SK-N-SH (cell line): Measurements from ENCODE around the gene LPO. TPM values are rescaled to one million over a fixed set of nuclear protein-coding genes. Genes with fewer than 3 reads are reported as not detected.
A peak's percentile ranks its signal among the peaks of the same experiment; 100 is the strongest.

ENCODE experiments used
- CTCF ChIA-PET: fragments of 300-600, 350-600 bp; formaldehyde crosslinking; extraction: SDS; loops from one replicate; lab custom pipeline; 2021; lab: Yijun Ruan, JAX
- POLR2A ChIA-PET: fragments of 350-600 bp; sonication (Branson Sonifier 250); formaldehyde crosslinking; extraction: SDS; loops from one replicate; lab custom pipeline; 2020; ENCODE audit warnings: antibody characterized with exemption, inconsistent platforms; lab: Yijun Ruan, JAX
- DNase-seq: peaks from one replicate; pipeline ENCODE4 v3.0.0; 2012
- H2AFZ ChIP-seq: fragments of 200-600 bp; sonication (generic); 2 replicates; pipeline ENCODE4 v1.8.1; 2016; ENCODE audit warnings: antibody characterized with exemption, mild to moderate bottlenecking, low read depth
- H3F3A ChIP-seq: fragments of 200-600 bp; sonication (generic); replicated peaks from 2 replicates; pipeline ENCODE3; 2016; ENCODE audit warnings: antibody characterized with exemption, mild to moderate bottlenecking; ENCODE audit not compliant: insufficient read depth
- H3K27ac ChIP-seq, 2 experiments: fragments of 200-500 bp in 1 of 2; fragments of 200-600 bp in 1 of 2; sonication (Bioruptor generic) in 1 of 2; sonication (generic), shearing (Covaris generic) in 1 of 2; 2 replicates each; pipeline versions ENCODE4 v1.5.1 to v1.6.1; 2014 to 2016; ENCODE audit warnings: low read depth in 2 of 2, inconsistent platforms in 1 of 2, low read length in 1 of 2, mild to moderate bottlenecking in 1 of 2, mixed read lengths in 1 of 2
- H3K27me3 ChIP-seq: fragments of 200-600 bp; sonication (generic), shearing (Covaris generic); 2 replicates; pipeline ENCODE4 v1.6.1; 2016; ENCODE audit warnings: mixed run types; ENCODE audit not compliant: insufficient read depth
- H3K36me3 ChIP-seq, 2 experiments: fragments of 200-500 bp in 1 of 2; fragments of 200-600 bp in 1 of 2; sonication (Bioruptor generic) in 1 of 2; sonication (generic) in 1 of 2; replicated peaks in 1 of 2; 2 replicates each; pipeline versions ENCODE3 to v1.5.1; 2014 to 2016; ENCODE audit warnings: low read length in 1 of 2, mild to moderate bottlenecking in 1 of 2; ENCODE audit not compliant: insufficient read depth in 2 of 2, control insufficient read depth in 1 of 2
- H3K4me1 ChIP-seq, 2 experiments: fragments of 200-500 bp in 1 of 2; fragments of 200-600 bp in 1 of 2; sonication (Bioruptor generic) in 1 of 2; sonication (generic), shearing (Covaris generic) in 1 of 2; 2 replicates each; pipeline versions ENCODE4 v1.5.1 to v1.6.1; 2014 to 2016; ENCODE audit warnings: low read depth in 1 of 2, low read length in 1 of 2, mixed run types in 1 of 2; ENCODE audit not compliant: insufficient read depth in 2 of 2, control insufficient read depth in 1 of 2
- H3K4me2 ChIP-seq: fragments of 200-600 bp; sonication (generic), shearing (Covaris generic); 2 replicates; pipeline ENCODE4 v1.6.1; 2017; ENCODE audit warnings: mixed run types
- H3K4me3 ChIP-seq, 2 experiments: fragments of 200-500 bp in 1 of 2; fragments of 200-600 bp in 1 of 2; sonication (Bioruptor generic) in 1 of 2; sonication (generic), shearing (Covaris generic) in 1 of 2; 2 replicates each; pipeline versions ENCODE4 v1.5.1 to v1.8.1; 2014 to 2016; ENCODE audit warnings: low read depth in 2 of 2, inconsistent platforms in 1 of 2, low read length in 1 of 2, mild to moderate bottlenecking in 1 of 2, mixed read lengths in 1 of 2, moderate library complexity in 1 of 2
- H3K79me2 ChIP-seq: fragments of 200-600 bp; sonication (generic); 2 replicates; pipeline ENCODE4 v1.8.1; 2017; ENCODE audit warnings: mild to moderate bottlenecking; ENCODE audit not compliant: insufficient read depth
- H3K9ac ChIP-seq: fragments of 200-600 bp; sonication (generic); 2 replicates; pipeline ENCODE4 v1.6.1; 2017; ENCODE audit warnings: mixed run types
- H3K9me2 ChIP-seq: fragments of 200-600 bp; sonication (generic); 2 replicates; pipeline ENCODE4 v1.6.1; 2017; ENCODE audit warnings: mixed run types
- H3K9me3 ChIP-seq: fragments of 200-600 bp; sonication (generic); 2 replicates; pipeline ENCODE4 v1.6.1; 2017; ENCODE audit warnings: mixed run types, mild to moderate bottlenecking, moderate library complexity
- H4K20me1 ChIP-seq: fragments of 200-600 bp; sonication (generic); 2 replicates; pipeline ENCODE4 v1.6.1; 2017; ENCODE audit warnings: mild to moderate bottlenecking, mixed run types; ENCODE audit not compliant: insufficient read depth
- CHD2 ChIP-seq: fragments of 150-350 bp; IDR thresholded peaks from 2 replicates; pipeline ENCODE4 v1.6.1; 2018; ENCODE audit warnings: low read length; ENCODE audit not compliant: partially characterized antibody
- EP300 ChIP-seq, 2 experiments: IDR thresholded peaks; 2 replicates each; pipeline versions ENCODE4 v1.4.0 to v1.6.1; 2012; ENCODE audit warnings: borderline replicate concordance in 1 of 2, low read depth in 1 of 2, low read length in 1 of 2
- FOSL2 ChIP-seq: IDR thresholded peaks from 2 replicates; pipeline ENCODE4 v1.4.0; 2012; ENCODE audit warnings: low read depth, mild to moderate bottlenecking, moderate library complexity, borderline replicate concordance
- FOXM1 ChIP-seq: IDR thresholded peaks from 2 replicates; pipeline ENCODE4 v1.4.0; 2012; ENCODE audit warnings: low read depth, mild to moderate bottlenecking
- GABPA ChIP-seq: IDR thresholded peaks from 2 replicates; pipeline ENCODE4 v1.4.0; 2012; ENCODE audit warnings: low read depth, mild to moderate bottlenecking
- MEF2A ChIP-seq: IDR thresholded peaks from 2 replicates; pipeline ENCODE4 v1.4.0; 2012; ENCODE audit warnings: low read depth, borderline replicate concordance
- MXI1 ChIP-seq: IDR thresholded peaks from 2 replicates; pipeline ENCODE4 v1.6.1; 2012; ENCODE audit warnings: mild to moderate bottlenecking, low read depth, low read length, improper control_type of control experiment
- NFIC ChIP-seq: IDR thresholded peaks from 2 replicates; pipeline ENCODE4 v1.4.0; 2012; ENCODE audit warnings: borderline replicate concordance
- POLR2AphosphoS5 ChIP-seq: IDR thresholded peaks from 2 replicates; pipeline ENCODE4 v1.6.1; 2012; ENCODE audit warnings: low read depth, low read length
- SIN3A ChIP-seq: IDR thresholded peaks from 2 replicates; pipeline ENCODE4 v1.6.1; 2012; ENCODE audit warnings: low read depth, mild to moderate bottlenecking, low read length, moderate library complexity, borderline replicate concordance
- TAF1 ChIP-seq: IDR thresholded peaks from 2 replicates; pipeline ENCODE4 v1.6.1; 2012; ENCODE audit warnings: low read depth, mild to moderate bottlenecking, low read length, moderate library complexity, borderline replicate concordance
- TCF12 ChIP-seq: IDR thresholded peaks from 2 replicates; pipeline ENCODE4 v1.4.0; 2012
- TEAD4 ChIP-seq: IDR thresholded peaks from 2 replicates; pipeline ENCODE4 v1.4.0; 2012; ENCODE audit warnings: mild to moderate bottlenecking, borderline replicate concordance; ENCODE audit not compliant: insufficient read depth
- YY1 ChIP-seq: IDR thresholded peaks from 2 replicates; pipeline ENCODE4 v1.4.0; 2012; ENCODE audit warnings: low read depth, mild to moderate bottlenecking
- whole genome bisulfite sequencing: methylation state at CpG from one replicate; pipeline ENCODE4 v1.1.6; 2017; ENCODE audit warnings: low lambda C conversion rate; 5-methylcytosine and 5-hydroxymethylcytosine counted together
- polyA plus RNA-seq, 3 experiments: library from polyadenylated mRNA; depleted of rRNA; stranded (reverse); fragments of >200 nt; gene quantifications; 2 replicates each; pipeline ENCODE4 v1.2.3, GENCODE V29; 2012
- TF ChIP-seq, protein P1 (sequence below): fragments of 150-350 bp; IDR thresholded peaks from 2 replicates; pipeline ENCODE4 v1.6.1; 2017; ENCODE audit warnings: antibody characterized with exemption, low read length, low read depth, borderline replicate concordance
- TF ChIP-seq, protein P2 (sequence below): IDR thresholded peaks from 2 replicates; pipeline ENCODE4 v1.4.0; 2012; ENCODE audit warnings: low read depth
- TF ChIP-seq, protein P3 (sequence below): fragments of 150-350 bp; IDR thresholded peaks from 2 replicates; pipeline ENCODE4 v1.6.1; 2016; ENCODE audit warnings: mild to moderate bottlenecking, low read depth, low read length

Gene LPO
- polyA plus RNA-seq, 1 of the 3 experiments (the other 2 are of a cell fraction): not detected

- TF ChIP-seq, protein P1, sequence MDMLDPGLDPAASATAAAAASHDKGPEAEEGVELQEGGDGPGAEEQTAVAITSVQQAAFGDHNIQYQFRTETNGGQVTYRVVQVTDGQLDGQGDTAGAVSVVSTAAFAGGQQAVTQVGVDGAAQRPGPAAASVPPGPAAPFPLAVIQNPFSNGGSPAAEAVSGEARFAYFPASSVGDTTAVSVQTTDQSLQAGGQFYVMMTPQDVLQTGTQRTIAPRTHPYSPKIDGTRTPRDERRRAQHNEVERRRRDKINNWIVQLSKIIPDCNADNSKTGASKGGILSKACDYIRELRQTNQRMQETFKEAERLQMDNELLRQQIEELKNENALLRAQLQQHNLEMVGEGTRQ: no peak
- no peak for TF ChIP-seq GABPA
- no peak for TF ChIP-seq FOXM1
Measured at GRCh38 chr17:58279016-58279711, 40.8 kb downstream of the LPO start (continued).

- Histone ChIP-seq H3K9ac (no peak overlapping the region), H3K27ac (no peak overlapping the region), H3K9me2 (no peaks in the 10 kb centered on the region), H3K4me3 (no peak overlapping the region), H3K79me2 (no peaks in the 10 kb centered on the region), H3K27me3 (peaks cover 32% of the 10 kb centered on the region), H2AFZ (no peak overlapping the region), H3K9me3 (no peaks in the 10 kb centered on the region), H3K36me3 (no peaks in the 10 kb centered on the region), H4K20me1 (no peaks in the 10 kb centered on the region)
- DNase-seq: peak; percentile 35
- CTCF ChIA-PET: interaction anchor here (0.7 to 2.7 kb wide), 8 partner anchors 9 to 399 kb away, joined by 3 to 8 read pairs (median 3); partner anchors contain the start of gene RNF43
- TF ChIP-seq, protein P1: no peak
- no peak for TF ChIP-seq POLR2AphosphoS5
- TF ChIP-seq FOSL2: no peak
- TF ChIP-seq TEAD4: no peak
- no peak for TF ChIP-seq SIN3A
- TF ChIP-seq, protein P2, sequence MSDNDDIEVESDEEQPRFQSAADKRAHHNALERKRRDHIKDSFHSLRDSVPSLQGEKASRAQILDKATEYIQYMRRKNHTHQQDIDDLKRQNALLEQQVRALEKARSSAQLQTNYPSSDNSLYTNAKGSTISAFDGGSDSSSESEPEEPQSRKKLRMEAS: no peak
- TF ChIP-seq GABPA: no peak
- no peak for TF ChIP-seq MEF2A
- TF ChIP-seq NFIC: no peak
- TF ChIP-seq YY1: no peak
- TF ChIP-seq TCF12: no peak
- TF ChIP-seq, protein P3, sequence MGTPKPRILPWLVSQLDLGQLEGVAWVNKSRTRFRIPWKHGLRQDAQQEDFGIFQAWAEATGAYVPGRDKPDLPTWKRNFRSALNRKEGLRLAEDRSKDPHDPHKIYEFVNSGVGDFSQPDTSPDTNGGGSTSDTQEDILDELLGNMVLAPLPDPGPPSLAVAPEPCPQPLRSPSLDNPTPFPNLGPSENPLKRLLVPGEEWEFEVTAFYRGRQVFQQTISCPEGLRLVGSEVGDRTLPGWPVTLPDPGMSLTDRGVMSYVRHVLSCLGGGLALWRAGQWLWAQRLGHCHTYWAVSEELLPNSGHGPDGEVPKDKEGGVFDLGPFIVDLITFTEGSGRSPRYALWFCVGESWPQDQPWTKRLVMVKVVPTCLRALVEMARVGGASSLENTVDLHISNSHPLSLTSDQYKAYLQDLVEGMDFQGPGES: no peak
- TF ChIP-seq CHD2: no peak
- TF ChIP-seq TAF1: no peak
- TF ChIP-seq EP300 (IDR thresholded peaks at IDR 0.05; ENCODE audit: borderline replicate concordance in 1 of 2, low read depth in 1 of 2, low read length in 1 of 2): no peak
- TF ChIP-seq MXI1: no peak
- TF ChIP-seq, all 33 proteins: peak for 0
- Histone ChIP-seq H3F3A (no peaks in the 10 kb centered on the region), H3K4me1 (no peaks in the 10 kb centered on the region; a peak in 1 of 4 replicates), H3K4me2 (no peak overlapping the region)
- WGBS: 57% methylated on average over 16 of the region's 16 CpGs
- POLR2A ChIA-PET: no interaction called here
Measured at GRCh38 chr17:58279736-58280479, 41.5 kb downstream of the LPO start.
